CMK (cell line): Measurements from ENCODE around the gene PPP2R2B.
"Not testable (repeated sequence)": the region's sequence is repeated elsewhere in the genome, so short reads cannot be mapped to it uniquely, and the experiment has no call there.

Experiments
- DNase-seq: peaks from one replicate; pipeline ENCODE4 v3.0.0-alpha.2; 2010; ENCODE audit warnings: low read depth

Gene PPP2R2B

GRCh38 chr5:146646441-146646840 is 232.1 kb downstream of the PPP2R2B start:
- DNase-seq: no peak

- no peak for DNase-seq
Measured at GRCh38 chr5:146645342-146645741, 233.2 kb downstream of the PPP2R2B start.

DNA sequence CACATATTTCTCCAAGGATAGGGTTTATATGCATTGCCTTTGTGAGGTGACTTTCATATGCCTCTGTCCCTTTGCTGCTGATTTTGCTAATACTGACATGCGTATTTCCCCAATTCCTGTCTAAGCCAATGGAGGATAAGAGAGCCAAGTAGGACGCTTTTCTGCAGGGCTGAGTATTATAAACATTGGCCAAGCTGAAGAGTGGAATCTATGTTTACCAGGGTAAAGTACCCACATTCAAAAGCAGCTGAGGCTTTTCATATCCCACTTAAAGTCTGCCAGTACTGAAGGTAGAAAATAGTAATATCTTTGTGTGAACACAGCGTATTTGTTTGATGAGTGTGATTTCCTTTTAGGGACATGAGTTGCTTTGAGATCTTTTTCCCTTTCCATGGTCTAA is 233.7 kb downstream of the PPP2R2B start:
- DNase-seq: no peak

GRCh38 chr5:146643776-146644175 is 234.8 kb downstream of the PPP2R2B start:
- no peak for DNase-seq

DNA sequence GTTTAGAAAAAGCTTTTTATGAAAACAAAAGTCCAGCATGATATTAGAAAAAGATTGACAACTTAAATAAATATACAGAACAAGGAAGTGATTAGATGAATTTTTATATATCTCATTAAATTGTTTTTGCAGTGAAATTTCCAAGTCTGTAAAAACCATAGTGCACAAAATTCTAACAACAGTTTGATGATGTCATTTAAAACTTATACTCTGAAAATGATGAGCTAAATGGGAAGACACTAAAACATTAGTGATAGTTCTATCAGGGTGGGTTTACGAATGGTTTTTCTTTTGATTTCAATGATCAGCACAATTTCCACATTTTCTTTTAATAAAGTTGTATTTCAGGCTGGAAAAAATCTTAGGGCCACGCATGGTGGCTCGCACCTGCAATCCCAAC is 236.1 kb downstream of the PPP2R2B start:
- DNase-seq: no peak

GRCh38 chr5:146641941-146642340 is 236.6 kb downstream of the PPP2R2B start:
- DNase-seq: no peak

DNA sequence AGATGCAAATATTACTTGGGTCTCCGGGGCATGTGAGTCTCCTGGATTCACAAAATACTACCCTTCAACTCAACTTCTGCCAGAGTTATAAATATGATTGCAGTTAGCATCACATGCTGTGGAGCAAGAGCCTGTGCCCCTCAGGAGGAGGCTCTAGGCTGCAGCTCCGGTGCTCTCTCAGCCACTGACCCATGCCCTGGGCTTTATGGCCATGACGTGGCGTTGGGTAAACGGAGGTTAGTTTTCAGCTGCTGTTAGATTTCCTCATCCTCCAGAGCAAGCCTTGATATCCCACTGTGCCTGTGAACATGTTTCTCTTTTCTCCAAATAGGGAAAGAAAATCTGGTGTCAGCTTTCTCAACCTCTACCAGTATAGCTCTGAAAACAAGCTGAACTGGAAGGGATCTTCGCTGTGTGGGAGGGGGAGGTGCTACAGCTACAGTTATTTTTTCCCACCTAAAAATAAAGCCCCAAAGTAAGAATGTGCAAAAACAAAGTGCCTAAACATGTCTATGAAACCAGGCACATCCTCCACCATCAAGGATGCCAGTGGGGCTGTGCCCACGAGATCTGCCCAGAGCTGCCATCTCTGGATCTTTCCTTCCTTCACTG is 238.2 kb downstream of the PPP2R2B start:
- DNase-seq: no peak

DNA sequence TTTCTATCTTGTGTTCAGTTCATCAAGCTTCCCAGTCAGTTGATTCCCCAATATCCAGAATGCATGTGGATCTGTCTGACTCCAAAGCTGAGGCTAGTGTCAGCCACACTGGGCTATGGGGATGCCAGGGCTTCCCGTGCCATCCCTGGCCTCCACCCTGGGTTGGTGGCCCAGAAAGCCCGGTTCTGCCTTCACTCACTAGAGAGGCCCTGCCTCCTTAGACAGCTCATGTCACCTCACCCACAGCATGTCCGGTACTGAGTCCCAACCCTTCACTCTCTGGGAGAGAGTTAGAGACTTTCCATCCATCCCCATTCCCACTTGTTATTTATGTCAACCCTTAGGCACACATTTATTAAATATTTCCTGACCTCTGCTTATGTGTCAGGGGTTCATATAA is 243.1 kb downstream of the PPP2R2B start:
- no peak for DNase-seq

DNA sequence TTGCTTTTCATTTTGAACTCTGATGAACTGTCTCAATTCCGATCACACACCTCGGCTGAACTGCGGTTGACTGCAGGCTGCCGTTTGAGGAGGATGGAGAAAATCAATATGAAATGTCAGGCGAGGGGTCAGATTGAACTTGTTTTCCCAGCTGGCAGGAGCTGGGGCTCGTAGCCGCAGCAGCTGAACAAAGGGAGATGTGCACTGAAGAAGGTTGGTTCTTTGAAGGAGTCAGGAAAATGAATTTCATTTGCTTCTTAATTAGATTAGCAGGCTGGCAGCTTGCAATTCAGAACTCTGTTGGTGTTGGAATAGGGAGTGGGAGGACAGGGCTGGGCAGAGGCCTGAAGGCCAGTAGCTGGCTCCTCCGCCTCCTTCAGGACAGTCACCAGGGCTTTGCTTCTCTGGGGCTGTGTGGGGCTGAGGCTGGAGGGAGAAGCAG is 245.2 kb downstream of the PPP2R2B start:
- no peak for DNase-seq

- no peak for DNase-seq
Measured at GRCh38 chr5:146632620-146633322, 245.8 kb downstream of the PPP2R2B start.

- no peak for DNase-seq
Measured at GRCh38 chr5:146630472-146630871, 248.1 kb downstream of the PPP2R2B start.

GRCh38 chr5:146628950-146629349 is 249.6 kb downstream of the PPP2R2B start:
- no peak for DNase-seq

GRCh38 chr5:146626936-146627335 is 251.6 kb downstream of the PPP2R2B start:
- DNase-seq: no peak

DNA sequence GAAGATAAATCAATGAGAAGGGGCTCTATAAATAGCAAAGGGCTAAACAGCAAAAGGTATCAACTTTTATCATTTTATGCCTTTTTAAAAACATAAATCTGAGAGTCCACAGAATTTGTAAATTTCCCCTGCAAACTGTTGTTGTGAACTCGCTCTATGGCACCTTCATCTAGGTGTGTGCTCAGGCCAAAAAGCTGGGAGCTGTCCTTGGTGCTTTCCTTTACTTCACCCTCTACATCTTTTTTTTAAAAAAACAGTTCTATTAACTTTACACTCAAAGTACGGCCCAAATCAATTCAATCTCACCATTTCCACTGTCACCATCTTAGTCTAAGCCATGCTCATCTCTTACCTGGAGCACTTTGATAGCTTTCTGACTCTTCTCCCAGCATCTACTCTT is 254.4 kb downstream of the PPP2R2B start:
- no peak for DNase-seq

DNA sequence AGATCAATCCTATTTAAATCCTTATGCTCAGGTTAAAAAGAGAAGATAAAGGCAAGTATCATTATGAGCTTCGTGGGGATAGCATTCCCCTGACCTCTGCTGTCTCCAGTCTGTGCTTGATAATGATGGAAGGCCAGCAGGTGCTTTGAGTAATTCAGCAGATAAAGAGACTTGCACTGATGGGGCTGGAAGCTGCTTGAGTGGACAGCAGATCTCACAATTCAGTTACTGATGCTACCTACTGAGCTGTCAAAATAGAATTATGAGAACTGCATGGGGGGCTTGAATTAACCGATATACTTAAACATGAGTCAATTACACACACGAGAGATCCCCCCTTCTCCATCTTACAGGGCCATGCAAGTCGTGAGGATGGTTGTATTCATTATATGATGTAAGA is 254.9 kb downstream of the PPP2R2B start:
- DNase-seq: no peak

DNA sequence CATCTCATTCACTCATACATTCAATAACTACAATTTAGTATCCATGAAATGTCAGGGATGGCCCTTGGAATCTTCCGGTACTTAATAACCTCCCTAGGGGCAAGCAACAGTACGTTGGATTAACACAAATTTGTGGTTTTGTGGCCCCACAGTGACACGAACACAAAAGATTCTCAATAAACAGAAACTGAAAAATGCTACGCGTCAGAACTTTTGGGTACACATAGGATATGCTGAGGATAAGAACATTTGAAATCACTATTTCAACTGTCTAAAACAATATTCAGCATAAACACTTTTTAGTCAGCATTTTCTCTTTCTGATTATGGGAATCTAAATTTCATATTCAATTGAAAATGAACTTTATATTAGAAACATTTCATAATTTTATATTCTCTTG is 255.5 kb downstream of the PPP2R2B start:
- DNase-seq: no peak

DNA sequence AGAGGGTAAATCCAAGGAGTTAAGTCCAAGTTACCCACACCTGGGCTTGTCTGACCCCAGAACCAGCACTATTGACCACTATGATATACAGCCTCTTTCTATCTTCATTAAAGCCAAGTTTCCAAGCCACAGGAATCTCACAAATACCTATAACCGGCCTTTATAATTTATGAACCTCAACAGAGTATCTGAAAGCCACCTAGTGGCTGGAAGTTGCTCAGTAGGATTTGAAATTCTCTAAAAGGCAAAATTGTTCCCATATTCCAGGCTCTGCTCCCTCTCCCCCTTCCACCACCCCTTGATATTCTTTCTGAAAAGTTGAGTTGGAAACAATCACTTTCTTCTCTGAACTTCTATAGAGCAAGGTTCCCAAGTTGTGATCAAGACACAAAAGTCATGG is 256.2 kb downstream of the PPP2R2B start:
- no peak for DNase-seq

- no peak for DNase-seq
Measured at GRCh38 chr5:146620669-146621051, 257.9 kb downstream of the PPP2R2B start.

- DNase-seq: no peak
Measured at GRCh38 chr5:146620031-146620668, 258.4 kb downstream of the PPP2R2B start.

GRCh38 chr5:146618434-146618833 is 260.1 kb downstream of the PPP2R2B start:
- no peak for DNase-seq

DNA sequence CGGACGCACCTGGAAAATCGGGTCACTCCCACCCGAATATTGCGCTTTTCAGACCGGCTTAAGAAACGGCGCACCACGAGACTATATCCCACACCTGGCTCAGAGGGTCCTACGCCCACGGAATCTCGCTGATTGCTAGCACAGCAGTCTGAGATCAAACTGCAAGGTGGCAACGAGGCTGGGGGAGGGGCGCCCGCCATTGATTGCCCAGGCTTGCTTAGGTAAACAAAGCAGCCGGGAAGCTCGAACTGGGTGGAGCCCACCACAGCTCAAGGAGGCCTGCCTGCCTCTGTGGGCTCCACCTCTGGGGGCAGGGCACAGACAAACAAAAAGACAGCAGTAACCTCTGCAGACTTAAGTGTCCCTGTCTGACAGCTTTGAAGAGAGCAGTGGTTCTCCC is 268.8 kb downstream of the PPP2R2B start:
- DNase-seq: not testable (repeated sequence)

- DNase-seq: no peak
Measured at GRCh38 chr5:146607659-146608332, 270.8 kb downstream of the PPP2R2B start.

DNA sequence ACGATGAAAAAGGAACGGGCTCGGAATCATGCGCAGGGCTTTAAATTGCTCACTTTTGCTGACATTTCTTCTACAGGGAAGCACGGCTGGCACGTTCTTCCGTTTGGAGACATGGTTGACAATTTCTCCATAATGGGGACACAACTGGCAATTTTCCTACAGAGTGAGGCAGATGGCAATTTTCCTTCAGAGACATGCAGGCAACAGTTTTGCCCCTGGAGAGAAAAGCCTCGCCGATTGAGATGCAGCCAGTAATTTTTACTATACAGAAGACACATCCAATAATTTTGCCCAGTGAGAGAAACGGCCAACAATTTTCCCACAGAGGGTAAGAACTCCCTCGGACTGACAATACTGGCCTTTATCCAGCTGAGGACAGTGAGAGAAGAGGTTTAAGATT is 271.7 kb downstream of the PPP2R2B start:
- DNase-seq: no peak
